ENCODE results near the gene TXNDC17.

DNA sequence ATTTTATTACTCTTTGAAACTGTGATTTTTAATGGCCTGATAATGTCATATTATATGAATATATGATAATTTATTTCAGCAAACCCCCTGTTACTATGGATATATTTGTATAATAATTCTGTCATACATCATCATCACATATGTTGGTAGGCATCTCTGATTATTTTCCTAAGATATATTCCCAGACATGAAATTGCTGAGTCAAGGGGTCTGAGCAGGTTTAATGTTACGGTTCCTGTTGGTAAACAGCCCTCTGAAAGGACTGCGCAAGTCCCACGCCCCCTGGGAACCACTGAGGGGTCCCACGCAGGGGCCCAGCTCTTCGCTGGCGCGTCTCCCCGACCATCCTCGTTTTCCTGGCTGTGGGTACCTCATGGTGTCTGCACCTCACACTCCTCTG, 48.1 kb downstream of the TXNDC17 start:
- TF ChIP-seq TAF1 (IDR thresholded peaks at IDR 0.05; ENCODE audit: low read depth) (no peak), RAD21 (IDR thresholded peaks at IDR 0.05; ENCODE audit: low read depth) (no peak), EP300 (IDR thresholded peaks at IDR 0.05; ENCODE audit: borderline replicate concordance) (no peak), EGR1 (IDR thresholded peaks at IDR 0.05) (no peak), CEBPB (IDR thresholded peaks at IDR 0.05) (no peak)

Measured in Ishikawa (cell line).